GM19468 (cell line): Measurements from ENCODE around the gene TIMM44.

Source experiments
- ATAC-seq: cut with Tn5 transposase; IDR thresholded peaks from one replicate; pipeline ENCODE4 v1.9.1; 2021; ENCODE audit warnings: mild to moderate bottlenecking, moderate library complexity, moderate number of reproducible peaks; ENCODE audit not compliant: unreplicated experiment; ENCODE audit errors: extremely low read depth

The TIMM44 gene

DNA sequence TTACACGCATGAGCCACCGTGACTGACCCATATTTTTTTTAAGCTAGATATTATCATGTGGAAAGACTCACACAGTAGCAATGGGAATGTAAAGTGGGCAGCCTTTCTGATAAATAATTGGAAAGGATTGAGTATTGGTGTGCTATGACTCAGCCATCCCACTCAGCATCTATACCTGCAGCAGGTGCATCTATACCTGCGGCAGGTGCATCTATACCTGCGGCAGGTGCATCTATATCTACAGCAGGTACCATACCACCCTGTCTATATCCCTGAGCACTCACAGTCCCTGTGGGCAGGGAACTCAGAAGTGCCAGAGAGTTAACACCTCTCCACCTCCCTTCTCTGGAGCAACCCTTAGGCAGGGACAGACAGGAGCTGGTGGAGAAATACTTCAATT, 60.4 kb downstream of the TIMM44 start:
- ATAC-seq: no peak

DNA sequence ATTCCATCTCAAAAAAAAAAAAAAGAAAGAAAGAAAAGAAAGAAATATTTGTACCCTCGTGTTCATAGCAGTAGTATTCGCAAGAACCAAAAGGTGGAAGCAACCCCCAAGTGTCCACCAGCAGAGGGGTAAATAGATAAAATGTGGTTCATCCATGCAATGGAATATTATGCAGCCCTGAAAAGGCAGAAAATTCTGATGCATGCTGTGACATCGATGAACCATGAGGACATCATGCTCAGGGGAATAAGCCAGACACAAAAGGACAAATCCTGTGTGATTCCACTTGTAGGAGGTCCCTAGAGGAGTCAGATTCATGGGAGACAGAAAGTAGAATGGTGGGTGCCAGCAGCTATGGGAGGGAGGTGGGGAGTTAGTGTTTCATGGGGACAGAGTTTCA, 61.6 kb downstream of the TIMM44 start:
- no peak for ATAC-seq

DNA sequence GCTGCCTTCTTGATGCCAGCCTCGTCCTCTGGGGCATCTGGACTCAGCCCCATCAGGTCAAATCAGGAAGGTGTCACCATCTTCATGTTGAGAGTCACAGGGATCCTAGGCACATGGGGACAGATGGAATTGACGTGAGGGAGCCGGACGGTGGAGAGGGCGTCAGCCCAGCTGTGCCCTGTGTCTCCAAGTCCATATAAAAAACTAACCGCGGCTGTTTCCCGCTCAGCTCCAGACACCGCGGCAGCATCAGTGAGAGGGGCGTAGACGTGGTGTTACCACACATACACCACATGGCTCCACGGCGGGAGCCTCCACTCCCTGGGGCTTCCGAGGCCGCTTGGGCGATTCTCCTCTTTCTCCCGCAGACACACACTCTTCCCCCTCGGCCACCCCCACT, 63.6 kb downstream of the TIMM44 start:
- ATAC-seq: no peak

DNA sequence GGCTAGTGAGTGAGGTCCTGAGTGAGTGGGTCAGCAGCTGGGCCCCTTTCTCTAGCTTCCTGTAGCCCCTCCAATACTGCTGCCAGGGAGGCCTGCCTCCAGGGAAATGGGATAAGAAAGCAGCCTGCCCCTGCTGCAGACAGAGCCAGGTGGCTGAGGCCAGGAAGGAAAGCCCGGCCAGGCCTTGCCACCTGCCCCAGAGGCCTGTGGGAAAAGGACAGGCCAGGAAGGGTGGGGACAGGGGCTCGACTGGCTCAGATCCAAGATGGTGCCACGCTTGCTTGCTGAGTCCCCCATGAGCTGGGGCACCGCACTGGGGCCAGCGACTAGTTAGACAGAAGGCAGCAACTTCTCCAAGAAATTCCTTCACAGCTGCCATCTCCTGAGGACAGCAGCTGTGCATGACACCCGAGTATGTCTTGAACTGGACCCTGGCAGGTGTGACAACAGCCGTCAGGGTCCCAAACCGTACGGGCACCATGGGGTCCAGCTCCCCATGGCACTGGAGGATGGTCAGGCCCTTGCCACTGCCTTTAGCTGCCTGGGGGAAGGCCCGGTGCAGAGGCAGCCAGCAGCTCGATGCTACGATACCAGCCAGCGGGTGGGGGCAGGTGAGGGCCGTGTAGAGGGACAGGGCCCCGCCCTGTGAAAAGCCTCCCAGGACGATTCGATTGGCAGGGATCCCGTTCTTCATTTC, 64.2 kb downstream of the TIMM44 start:
- no peak for ATAC-seq

DNA sequence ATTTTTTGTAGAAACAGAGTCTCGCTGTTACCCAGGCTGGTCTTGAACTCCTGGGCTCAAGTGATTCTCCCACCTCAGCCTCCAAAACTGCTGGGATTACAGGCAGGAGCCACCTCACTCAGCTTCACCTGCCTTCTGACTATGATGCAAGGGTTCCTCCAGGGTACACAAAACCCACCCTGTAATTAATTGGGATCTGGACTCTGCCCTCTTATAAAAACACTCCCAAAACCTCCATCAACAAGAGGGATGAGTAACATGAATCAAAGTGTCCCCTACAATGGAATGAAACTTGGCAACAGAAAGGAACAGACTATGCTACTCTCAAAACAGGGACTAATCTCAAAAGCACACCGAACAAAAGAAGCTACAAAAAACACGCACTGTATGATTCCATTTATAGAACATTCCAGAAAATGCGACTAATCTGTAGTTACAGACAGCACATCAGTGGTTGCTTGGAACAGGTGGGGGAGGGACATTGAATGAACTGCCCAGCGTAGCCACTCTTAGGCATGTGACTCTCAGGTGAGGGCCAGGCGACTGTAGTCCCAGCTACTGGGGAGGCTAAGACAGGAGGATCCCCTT, 66.1 kb downstream of the TIMM44 start:
- ATAC-seq: no peak
